ENCODE results near the gene COL21A1. TPM values are rescaled to one million over a fixed set of nuclear protein-coding genes. Genes with fewer than 3 reads are reported as not detected.

Gene COL21A1
- total RNA-seq, result under 0.01 and 0.64 TPM in 2 replicates

DNA sequence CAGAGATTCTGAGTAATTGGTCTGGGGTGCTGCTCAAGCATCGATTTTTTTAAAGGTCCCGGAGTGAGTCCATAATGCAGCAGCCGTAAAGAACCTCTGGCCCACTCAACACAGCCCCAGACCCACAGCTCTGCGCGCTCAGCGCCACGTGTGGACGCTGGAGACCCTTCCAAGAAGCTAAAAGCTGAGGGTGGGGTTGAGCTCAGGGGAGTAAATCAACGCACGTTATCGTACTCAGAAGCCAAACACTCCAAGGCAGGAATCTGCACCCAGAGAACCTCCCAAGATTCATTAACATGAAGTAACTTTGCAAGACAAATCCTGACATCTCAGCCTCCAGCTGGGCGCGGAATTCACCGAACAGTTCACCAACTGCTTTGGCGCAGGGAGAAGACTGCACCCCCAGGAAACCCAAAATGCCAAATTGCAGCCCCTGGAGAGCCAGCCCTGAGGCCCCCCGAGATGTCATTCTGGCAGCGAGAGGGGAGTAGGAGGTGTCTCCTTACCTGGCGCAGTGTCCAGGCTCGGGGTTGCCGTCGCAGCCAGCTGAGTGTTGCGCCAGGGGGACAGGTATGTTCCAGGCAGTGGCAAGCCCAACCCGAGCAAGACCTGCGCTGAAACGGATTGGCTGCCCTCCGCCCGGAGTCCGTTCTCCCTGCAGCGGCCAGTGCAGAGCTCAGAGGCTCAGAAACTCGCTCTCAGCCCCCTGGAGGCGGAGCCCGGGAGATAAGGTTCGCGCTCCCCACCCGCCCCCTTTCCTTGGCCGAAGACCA is at the start of gene COL21A1:
TSS of gene COL21A1 (minus strand) at position 700 of the 773 bp plus-strand sequence. CDS start 64,962 bp downstream, outside the sequence.
- peak; percentile 9 for DNase-seq (ENCODE audit: low read depth)
- H3K4me3 ChIP-seq (ENCODE audit: low read depth, low read length), result peak within 1 kb of the TSS; percentile 59

GRCh38 chr6:56293781-56294180 is 46.4 kb upstream of the COL21A1 start:
- TF ChIP-seq, protein P1, sequence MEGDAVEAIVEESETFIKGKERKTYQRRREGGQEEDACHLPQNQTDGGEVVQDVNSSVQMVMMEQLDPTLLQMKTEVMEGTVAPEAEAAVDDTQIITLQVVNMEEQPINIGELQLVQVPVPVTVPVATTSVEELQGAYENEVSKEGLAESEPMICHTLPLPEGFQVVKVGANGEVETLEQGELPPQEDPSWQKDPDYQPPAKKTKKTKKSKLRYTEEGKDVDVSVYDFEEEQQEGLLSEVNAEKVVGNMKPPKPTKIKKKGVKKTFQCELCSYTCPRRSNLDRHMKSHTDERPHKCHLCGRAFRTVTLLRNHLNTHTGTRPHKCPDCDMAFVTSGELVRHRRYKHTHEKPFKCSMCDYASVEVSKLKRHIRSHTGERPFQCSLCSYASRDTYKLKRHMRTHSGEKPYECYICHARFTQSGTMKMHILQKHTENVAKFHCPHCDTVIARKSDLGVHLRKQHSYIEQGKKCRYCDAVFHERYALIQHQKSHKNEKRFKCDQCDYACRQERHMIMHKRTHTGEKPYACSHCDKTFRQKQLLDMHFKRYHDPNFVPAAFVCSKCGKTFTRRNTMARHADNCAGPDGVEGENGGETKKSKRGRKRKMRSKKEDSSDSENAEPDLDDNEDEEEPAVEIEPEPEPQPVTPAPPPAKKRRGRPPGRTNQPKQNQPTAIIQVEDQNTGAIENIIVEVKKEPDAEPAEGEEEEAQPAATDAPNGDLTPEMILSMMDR (IDR thresholded peaks at IDR 0.05; ENCODE audit: insufficient read depth, low read depth, low read length), result no peak
- H3K4me3 ChIP-seq (ENCODE audit: low read depth, low read length), result no peak overlapping the region
- DNase-seq (ENCODE audit: low read depth), result no peak

More for the DNA sequence above, at the start of gene COL21A1:
- TF ChIP-seq, protein P1 (IDR thresholded peaks at IDR 0.05; ENCODE audit: insufficient read depth, low read depth, low read length), result peak; percentile 37

DNA sequence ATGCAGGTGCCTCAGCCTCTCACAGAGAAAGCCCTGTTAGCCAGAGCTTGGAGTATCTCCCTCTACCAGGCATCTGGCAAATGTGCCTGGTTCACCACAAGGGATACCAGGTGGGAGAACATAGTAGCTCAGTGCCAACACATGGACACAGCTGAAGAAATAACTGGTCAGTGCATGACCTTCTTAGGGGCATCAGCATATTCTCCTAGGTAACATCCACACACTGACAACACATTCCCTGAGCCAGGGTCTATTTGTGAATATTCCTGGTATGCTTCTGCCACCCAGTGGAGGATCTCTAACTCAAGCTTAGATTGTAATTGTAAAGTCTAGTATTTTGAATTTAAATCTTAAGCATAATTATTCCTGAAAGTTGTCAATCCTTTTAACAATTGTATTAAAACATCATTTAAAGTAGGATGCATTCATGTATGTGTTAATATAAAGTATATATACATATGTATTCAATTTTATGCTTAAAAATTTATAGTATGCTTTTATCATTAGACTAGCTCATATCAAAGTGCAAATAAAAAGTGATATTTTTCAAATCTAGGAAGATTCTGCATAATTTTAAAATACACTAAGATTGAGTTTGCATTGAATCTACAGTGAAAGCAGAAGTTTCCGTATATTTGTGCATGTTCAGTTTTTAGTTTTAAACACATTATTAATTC is 45.3 kb upstream of the COL21A1 start:
- DNase-seq (ENCODE audit: low read depth), result peak; percentile 74

DNA sequence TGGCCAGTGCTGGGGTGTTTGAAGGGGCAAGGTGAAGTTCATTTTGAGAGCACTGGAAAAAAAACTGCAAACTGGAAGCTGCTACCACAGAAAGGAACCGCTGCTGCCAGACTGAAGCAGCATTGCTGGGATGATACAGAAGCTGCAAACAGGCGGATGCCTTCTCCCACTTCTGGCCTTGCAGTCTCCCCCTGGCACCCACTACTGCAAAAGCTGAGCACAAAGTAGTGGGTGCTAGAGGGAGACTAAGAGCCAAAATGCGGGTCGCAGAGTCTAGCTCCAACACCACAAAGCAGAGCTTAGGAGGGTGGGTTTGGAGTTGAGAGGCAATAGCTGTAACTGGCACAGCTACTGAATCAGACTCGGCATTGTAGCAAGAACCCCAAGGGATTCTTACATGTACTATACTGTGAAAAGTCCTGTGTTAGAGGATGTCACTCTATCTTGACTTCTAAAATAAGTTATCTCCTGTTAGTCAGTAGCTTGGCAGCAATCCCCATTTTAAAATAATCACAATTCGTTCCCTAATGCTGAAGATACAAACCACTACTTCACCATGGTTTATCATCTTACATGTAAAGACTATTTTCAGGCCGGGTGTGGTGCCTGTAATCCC is 44.0 kb upstream of the COL21A1 start:
- TF ChIP-seq, protein P1 (IDR thresholded peaks at IDR 0.05; ENCODE audit: insufficient read depth, low read depth, low read length), result no peak
- no peak overlapping the region for H3K4me3 ChIP-seq (ENCODE audit: low read depth, low read length)
- DNase-seq (ENCODE audit: low read depth), result no peak

More for the DNA sequence above, 45.3 kb upstream of the COL21A1 start:
- H3K4me3 ChIP-seq (ENCODE audit: low read depth, low read length), result no peak overlapping the region
- TF ChIP-seq, protein P1 (IDR thresholded peaks at IDR 0.05; ENCODE audit: insufficient read depth, low read depth, low read length), result peak; percentile 64

- H3K4me3 ChIP-seq (ENCODE audit: low read depth, low read length), result no peak overlapping the region
- no peak for DNase-seq (ENCODE audit: low read depth)
- TF ChIP-seq, protein P1 (IDR thresholded peaks at IDR 0.05; ENCODE audit: insufficient read depth, low read depth, low read length), result no peak
Measured at GRCh38 chr6:56289721-56290120, 42.3 kb upstream of the COL21A1 start.

DNA sequence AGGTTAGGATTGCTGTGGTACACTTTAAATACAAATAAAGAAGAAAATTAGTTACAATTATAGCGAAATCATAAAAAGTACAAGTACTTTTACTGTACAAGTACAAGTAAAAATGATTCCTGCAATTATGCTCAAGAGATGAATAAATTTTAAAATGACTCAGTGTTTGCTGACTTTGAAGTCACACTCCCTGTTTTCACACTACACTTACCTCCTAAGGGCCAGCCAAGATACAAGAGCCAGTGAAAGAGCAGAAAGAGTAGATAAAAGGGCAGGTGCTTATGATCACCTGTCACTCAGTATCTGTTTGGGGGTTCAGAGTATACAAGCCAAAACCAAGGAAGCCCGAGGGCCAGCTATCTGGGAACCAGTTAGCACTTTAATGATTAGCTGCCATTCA is 41.0 kb upstream of the COL21A1 start:
- TF ChIP-seq, protein P1 (IDR thresholded peaks at IDR 0.05; ENCODE audit: insufficient read depth, low read depth, low read length), result no peak
- H3K4me3 ChIP-seq (ENCODE audit: low read depth, low read length), result no peak overlapping the region
- DNase-seq (ENCODE audit: low read depth), result no peak
